Lower lobe of right lung (tissue), 2 donors: ENCODE data around the gene MSI2. TPM values are rescaled to one million over a fixed set of nuclear protein-coding genes. Genes with fewer than 3 reads are reported as not detected.

Experiments
- ATAC-seq, 2 donors: fragments of 200-7000 bp; cut with Tn5 transposase; one replicate each; pipeline ENCODE4 v1.9.1; 2020 to 2022; ENCODE audit warnings: mild to moderate bottlenecking in 2 of 2, moderate library complexity in 2 of 2
- DNase-seq: peaks from one replicate; pipeline ENCODE4 v3.0.0-alpha.2; 2020
- H3K27ac ChIP-seq: fragments of 200-600 bp; one replicate; pipeline ENCODE4 v1.8.0; 2022
- H3K27me3 ChIP-seq: fragments of 200-600 bp; one replicate; pipeline ENCODE4 v1.8.0; 2022; ENCODE audit warnings: low read depth
- H3K36me3 ChIP-seq: fragments of 200-600 bp; one replicate; pipeline ENCODE4 v1.8.0; 2022; ENCODE audit warnings: mild to moderate bottlenecking
- H3K4me1 ChIP-seq: fragments of 200-600 bp; one replicate; pipeline ENCODE4 v1.8.0; 2022
- H3K4me3 ChIP-seq: fragments of 200-600 bp; one replicate; pipeline ENCODE4 v1.8.0; 2022; ENCODE audit warnings: mild to moderate bottlenecking
- H3K9me3 ChIP-seq: fragments of 200-600 bp; one replicate; pipeline ENCODE4 v1.8.0; 2022
- intact Hi-C: fragments of 100-400 bp; cut with DNase I; formaldehyde crosslinking; loops from one replicate; pipeline ENCODE4 v1.11.0; 2022
- total RNA-seq: library from RNA; stranded (reverse); fragmentation: NEBNext Ultra II Directional; extraction: Animal tissue kit (Norgen Biotek cat#: 25700); gene quantifications from one replicate; pipeline ENCODE4 v1.2.1, GENCODE V29; 2021
- TF ChIP-seq, protein P1 (sequence below): fragments of 200-600 bp; IDR thresholded peaks from one replicate; pipeline ENCODE4 v1.8.0; 2022; ENCODE audit warnings: antibody characterized with exemption, mild to moderate bottlenecking
- donor health status: DM: no; HTN: yes; CAD: no; lungs with severe emphysema.

The MSI2 gene
- total RNA-seq, 1 donor from 2014 or later, result 43.9 TPM

DNA sequence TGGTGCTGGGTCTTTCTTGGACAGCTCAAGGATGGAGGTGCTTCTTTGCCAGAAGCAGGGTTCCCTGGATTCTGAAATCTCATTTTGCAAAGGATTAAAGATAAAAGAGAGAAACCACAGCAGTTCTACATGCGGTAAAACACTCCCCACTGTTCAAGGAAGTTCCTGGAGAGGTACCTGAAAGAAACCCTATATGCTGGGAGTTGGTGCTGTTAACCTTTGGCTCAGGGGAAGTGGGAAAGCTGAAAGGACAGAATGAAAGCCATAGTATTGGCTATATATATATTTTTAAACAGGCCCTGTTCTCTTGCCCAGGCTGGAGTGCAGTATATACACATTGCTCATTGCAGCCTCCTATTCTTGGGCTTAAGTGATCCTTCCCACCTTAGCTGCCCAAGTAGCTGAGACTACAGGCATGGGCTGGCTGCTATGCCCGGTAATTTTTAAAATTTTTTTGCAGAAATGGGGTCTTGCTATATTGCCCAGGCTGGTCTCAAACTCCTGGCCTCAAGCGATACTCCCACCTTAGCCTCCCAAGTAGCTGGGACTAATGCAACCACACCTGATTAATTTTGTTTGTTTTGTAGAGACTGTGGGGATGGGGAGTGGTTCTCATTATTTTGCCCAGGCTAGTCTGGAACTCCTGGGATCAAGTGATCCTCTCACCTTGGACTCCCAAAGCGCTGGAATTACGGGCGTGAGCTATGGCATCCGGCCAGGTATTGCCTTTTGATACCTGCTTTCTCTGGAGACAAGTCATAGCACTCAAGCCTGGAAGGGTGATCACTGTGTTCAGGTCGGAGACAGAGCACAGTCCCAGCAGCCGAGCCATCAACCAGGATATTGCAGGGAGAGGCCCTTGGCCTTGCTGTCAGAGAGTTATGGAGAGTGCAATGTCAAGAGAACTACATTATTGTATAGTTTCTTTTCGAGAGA is 55.2 kb downstream of the MSI2 start:
- intact Hi-C loops, result no loop called here

DNA sequence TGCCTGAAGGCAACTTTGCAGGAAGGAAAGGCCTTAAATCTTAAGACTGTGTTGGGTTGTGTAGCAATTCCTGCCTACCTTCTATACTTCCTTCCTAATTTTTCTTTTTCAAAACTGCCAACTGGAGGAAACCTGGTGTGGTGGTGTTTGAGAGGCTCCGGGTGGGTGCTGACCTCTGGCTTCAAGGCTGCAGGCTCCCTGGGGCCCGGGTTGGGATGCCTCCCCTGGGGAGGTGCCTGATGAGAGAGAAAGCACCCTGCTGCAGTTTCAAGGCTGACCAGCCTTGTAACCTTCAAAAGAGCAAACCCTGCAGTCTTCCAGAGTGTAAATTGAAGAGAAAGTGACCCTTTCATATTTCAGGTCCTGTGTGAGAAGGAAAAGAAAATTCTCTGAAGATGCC is 55.9 kb downstream of the MSI2 start:
- TF ChIP-seq, protein P1, sequence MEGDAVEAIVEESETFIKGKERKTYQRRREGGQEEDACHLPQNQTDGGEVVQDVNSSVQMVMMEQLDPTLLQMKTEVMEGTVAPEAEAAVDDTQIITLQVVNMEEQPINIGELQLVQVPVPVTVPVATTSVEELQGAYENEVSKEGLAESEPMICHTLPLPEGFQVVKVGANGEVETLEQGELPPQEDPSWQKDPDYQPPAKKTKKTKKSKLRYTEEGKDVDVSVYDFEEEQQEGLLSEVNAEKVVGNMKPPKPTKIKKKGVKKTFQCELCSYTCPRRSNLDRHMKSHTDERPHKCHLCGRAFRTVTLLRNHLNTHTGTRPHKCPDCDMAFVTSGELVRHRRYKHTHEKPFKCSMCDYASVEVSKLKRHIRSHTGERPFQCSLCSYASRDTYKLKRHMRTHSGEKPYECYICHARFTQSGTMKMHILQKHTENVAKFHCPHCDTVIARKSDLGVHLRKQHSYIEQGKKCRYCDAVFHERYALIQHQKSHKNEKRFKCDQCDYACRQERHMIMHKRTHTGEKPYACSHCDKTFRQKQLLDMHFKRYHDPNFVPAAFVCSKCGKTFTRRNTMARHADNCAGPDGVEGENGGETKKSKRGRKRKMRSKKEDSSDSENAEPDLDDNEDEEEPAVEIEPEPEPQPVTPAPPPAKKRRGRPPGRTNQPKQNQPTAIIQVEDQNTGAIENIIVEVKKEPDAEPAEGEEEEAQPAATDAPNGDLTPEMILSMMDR, result no peak
- Histone ChIP-seq H3K36me3 (no peaks in the 10 kb centered on the region), H3K9me3 (no peaks in the 10 kb centered on the region), H3K4me3 (no peak overlapping the region), H3K4me1 (no peaks in the 10 kb centered on the region), H3K27me3 (no peaks in the 10 kb centered on the region), H3K27ac (no peak overlapping the region)
- no peak for ATAC-seq
- intact Hi-C loops, result no loop called here
- no peak for DNase-seq

More for the DNA sequence above, 55.2 kb downstream of the MSI2 start:
- Histone ChIP-seq H3K36me3 (no peaks in the 10 kb centered on the region), H3K4me1 (no peaks in the 10 kb centered on the region), H3K9me3 (no peaks in the 10 kb centered on the region), H3K27me3 (no peaks in the 10 kb centered on the region), H3K4me3 (no peak overlapping the region), H3K27ac (no peak overlapping the region)
- DNase-seq (no peak), ATAC-seq (no peak)
- TF ChIP-seq, protein P1, result no peak

DNA sequence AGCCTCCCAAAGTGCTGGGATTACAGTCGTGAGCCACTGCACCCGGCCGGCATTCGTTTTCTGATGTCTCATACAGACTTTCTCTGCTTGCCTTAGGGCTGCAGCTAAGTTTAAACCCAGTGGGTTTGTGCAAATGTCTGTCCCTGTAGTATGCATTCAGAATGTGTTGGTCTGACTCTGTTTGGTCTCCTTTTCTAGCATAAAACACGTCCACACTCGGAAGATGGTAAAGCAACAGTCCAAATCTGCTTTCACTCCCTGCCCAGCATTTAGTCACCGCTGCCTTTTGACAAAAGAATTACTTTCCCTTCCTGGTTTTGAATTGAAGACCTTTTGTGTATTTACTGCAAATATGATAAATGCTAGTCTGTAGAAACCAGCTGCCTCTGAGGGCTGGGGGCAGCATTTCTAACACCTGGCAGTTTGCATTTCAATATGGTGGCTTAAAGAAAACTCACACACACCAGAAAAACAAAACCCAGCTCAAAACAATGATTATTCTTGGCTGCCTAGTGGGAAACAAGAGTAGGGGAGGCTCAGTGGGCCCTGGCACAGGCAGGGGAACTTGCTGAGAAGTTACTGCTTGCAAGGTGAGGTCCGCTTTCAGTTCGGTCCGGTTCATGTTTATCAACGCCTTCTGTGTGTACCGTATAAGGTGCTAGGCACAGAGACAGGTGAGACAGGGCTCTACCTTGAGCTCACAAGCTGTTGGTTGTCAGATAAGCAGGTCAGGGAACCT is 56.9 kb downstream of the MSI2 start:
- Histone ChIP-seq H3K9me3 (no peaks in the 10 kb centered on the region), H3K4me3 (no peak overlapping the region), H3K36me3 (no peaks in the 10 kb centered on the region), H3K27me3 (no peaks in the 10 kb centered on the region), H3K4me1 (no peaks in the 10 kb centered on the region), H3K27ac (no peak overlapping the region)
- TF ChIP-seq, protein P1, result no peak
- no peak for DNase-seq
- intact Hi-C loops, result no loop called here
- no peak for ATAC-seq

DNA sequence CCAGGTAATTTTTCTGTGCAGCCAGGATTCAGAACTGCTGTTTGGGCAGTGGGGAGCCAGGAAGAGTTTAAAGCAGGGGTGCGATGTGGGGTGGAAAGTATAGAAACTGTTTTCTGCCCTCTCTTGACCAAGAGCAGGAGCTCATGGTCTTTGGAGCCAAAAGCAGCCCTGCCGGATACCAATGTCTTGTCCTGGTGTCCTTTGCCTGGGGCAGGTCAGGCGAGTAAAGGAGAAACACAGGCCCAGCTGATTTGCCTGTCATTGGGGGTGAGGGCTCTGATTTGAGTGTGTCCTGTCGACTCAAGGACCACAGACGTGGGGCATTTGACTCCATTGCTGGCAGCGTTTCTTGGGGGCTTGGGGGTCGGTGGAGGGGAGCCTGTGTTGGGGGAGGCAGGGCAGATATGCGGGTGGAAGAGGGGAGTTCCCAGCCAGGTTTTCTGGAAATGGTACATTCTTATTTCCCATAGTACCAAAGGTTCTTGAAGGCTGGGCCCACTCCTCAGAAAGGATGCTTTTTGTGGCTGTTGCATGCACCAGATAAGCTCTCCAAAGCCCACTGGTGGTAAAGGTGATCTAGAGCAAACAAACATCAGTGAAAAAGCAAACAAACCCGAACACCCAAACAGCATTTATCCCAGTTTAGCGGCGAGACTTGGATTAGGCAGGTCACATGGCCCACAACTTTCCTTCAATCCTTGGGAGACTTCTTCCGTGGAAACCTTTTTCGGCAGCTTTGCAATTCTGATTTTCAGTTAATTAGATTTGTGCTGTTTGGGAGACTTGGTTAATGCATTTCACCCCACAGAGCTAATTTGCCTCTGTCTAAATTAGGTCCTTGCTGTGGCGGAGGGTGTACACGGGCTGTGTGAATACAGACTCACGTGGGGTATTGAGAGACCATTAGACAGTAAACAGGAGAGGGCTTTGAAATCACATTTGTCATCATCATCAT is 59.0 kb downstream of the MSI2 start:
- ATAC-seq (no peak), DNase-seq (no peak)
- intact Hi-C loops, result no loop called here
- no peak overlapping the region for H3K4me3 ChIP-seq
- no peak overlapping the region for H3K27ac ChIP-seq
- H3K27me3 ChIP-seq, result no peaks in the 10 kb centered on the region
- H3K4me1 ChIP-seq, result no peaks in the 10 kb centered on the region
- TF ChIP-seq, protein P1, result no peak
- no peaks in the 10 kb centered on the region for H3K9me3 ChIP-seq
- H3K36me3 ChIP-seq, result no peaks in the 10 kb centered on the region

DNA sequence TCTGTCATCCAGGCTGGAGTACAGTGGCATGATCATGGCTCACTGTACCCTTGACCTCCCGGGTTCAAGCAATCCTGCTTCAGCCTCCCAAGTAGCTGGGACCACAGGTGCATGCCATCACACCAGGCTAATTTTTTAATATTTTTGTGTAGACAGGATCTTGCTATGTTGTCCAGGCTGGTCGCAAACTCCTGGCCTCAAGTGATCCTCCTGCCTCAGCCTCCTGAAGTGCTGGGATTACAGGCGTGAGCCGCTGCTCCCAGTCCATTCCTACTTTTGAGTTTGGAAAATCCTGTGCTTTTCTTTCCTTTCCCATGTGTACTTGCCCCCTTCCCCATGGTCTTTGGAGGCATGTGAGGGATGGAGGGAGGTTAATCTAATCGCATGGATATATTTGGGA is 60.0 kb downstream of the MSI2 start:
- Histone ChIP-seq H3K27ac (no peak overlapping the region), H3K4me1 (no peaks in the 10 kb centered on the region), H3K27me3 (no peaks in the 10 kb centered on the region), H3K4me3 (no peak overlapping the region), H3K36me3 (no peaks in the 10 kb centered on the region), H3K9me3 (no peaks in the 10 kb centered on the region)
- TF ChIP-seq, protein P1, result no peak
- DNase-seq, result no peak
- intact Hi-C loops, result no loop called here
- no peak for ATAC-seq
